Stimulated activated effector memory CD8-positive, alpha-beta T cell treated with anti-CD3 and anti-CD28 coated beads, Interleukin-12 subunit alpha, Interleukin-12 subunit beta, amount 100 ng/mL, for 72 hours (primary cell): ENCODE results near the gene CCT6A.
"Not testable (repeated sequence)": the region's sequence is repeated elsewhere in the genome, so short reads cannot be mapped to it uniquely, and the experiment has no call there.

Experiments
- ATAC-seq: fragments of 150-1000 bp; cut with Tn5 transposase; 2 replicates; pipeline ENCODE4 v1.10.0; 2021
- DNase-seq, 2 donors: peaks; one replicate each; pipeline ENCODE4 v3.0.0; 2021 to 2022; ENCODE audit warnings: low spot score in 2 of 2
- H3K27ac Mint-ChIP-seq: one replicate; pipeline ENCODE4 v1.8.0; 2022; ENCODE audit warnings: mild to moderate bottlenecking, mixed read lengths
- H3K36me3 Mint-ChIP-seq: one replicate; pipeline ENCODE4 v1.8.0; 2022; ENCODE audit warnings: mild to moderate bottlenecking, mixed read lengths
- H3K4me1 Mint-ChIP-seq: one replicate; pipeline ENCODE4 v1.8.0; 2022; ENCODE audit warnings: mixed read lengths
- H3K4me3 Mint-ChIP-seq: one replicate; pipeline ENCODE4 v1.8.0; 2022; ENCODE audit warnings: mild to moderate bottlenecking, mixed read lengths
- H3K9me3 Mint-ChIP-seq: one replicate; pipeline ENCODE4 v1.8.0; 2022; ENCODE audit warnings: mixed read lengths

The CCT6A gene

DNA sequence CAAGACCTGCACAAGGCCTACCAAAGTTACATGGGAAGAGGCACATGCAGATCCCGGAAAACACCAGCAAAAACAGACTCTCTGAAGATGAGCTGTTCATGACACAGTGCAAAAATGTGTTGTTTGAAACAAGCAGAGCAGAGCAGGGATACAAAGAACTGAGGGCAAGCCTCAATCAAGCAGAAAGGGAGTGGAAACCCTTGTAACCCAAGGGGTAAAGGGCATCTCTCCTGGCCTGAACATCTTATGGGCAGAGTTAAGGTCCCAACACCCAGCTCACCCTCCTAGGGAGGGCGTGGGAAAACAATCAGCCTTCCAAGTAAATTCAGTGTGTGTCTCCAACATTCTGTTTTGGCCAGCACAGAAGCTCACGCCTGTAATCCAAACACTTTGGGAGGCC is 10.8 kb upstream of the CCT6A start:
- Mint-ChIP-seq H3K4me1 (no peaks in the 10 kb centered on the region), H3K4me3 (no peak overlapping the region), H3K27ac (no peak overlapping the region), H3K9me3 (no peaks in the 10 kb centered on the region), H3K36me3 (peaks cover 18% of the 10 kb centered on the region)
- no peak for DNase-seq
- no peak for ATAC-seq

DNA sequence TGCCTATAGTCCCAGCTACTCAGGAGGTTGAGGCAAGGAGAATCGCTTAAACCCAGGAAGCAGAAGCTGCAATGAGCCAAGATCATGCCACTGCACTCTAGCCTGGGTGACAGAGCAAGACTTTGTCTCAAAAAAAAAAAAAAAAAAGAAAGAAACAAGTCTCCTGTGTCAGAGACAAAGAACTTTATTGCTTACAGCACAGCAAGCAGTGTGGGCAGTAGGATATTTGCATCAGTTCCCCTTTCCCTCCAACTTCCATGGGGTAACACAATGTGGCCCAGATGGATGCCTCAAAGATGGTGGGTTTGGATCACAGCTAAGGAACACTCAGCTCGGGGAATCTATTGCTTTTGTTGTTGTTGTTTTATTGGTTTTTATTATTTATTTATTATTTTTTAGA is 5.8 kb upstream of the CCT6A start:
- not testable (repeated sequence) for DNase-seq, H3K9me3 Mint-ChIP-seq, H3K4me1 Mint-ChIP-seq, ATAC-seq, H3K4me3 Mint-ChIP-seq, H3K27ac Mint-ChIP-seq
- H3K36me3 Mint-ChIP-seq: peaks cover 20% of the 10 kb centered on the region

GRCh38 chr7:56046721-56047445 is 4.7 kb upstream of the CCT6A start:
- ATAC-seq (no peak), DNase-seq (no peak)
- peaks cover 22% of the 10 kb centered on the region for H3K36me3 Mint-ChIP-seq
- H3K4me3 Mint-ChIP-seq: no peak overlapping the region
- H3K27ac Mint-ChIP-seq: no peak overlapping the region
- H3K4me1 Mint-ChIP-seq: no peaks in the 10 kb centered on the region
- H3K9me3 Mint-ChIP-seq: no peaks in the 10 kb centered on the region

GRCh38 chr7:56047446-56048116 is 4.0 kb upstream of the CCT6A start:
- not testable (repeated sequence) for ATAC-seq, DNase-seq, H3K4me1 Mint-ChIP-seq, H3K9me3 Mint-ChIP-seq, H3K4me3 Mint-ChIP-seq, H3K27ac Mint-ChIP-seq
- H3K36me3 Mint-ChIP-seq: peaks cover 21% of the 10 kb centered on the region

DNA sequence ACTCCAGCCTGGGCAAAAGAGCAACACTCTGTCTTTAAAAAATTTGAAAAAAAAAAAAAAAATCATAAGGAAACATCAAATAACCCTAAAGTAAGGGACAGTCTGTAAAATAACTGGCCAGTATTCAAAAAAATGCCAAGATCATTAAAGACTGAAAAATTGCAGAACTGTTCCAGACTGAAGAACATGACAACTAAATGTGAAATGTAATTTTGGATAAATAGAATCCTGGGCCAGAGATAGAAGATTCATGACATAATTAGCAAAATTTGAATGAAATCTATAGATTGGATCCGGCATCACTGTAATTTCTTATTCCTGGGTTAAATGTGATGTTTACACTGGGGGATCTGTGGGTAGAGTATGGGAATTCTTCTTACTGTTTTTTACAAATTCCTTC is 3.3 kb upstream of the CCT6A start:
- no peak for ATAC-seq
- Mint-ChIP-seq H3K4me1 (peaks cover 4% of the 10 kb centered on the region), H3K4me3 (no peak overlapping the region), H3K27ac (no peak overlapping the region), H3K36me3 (peaks cover 24% of the 10 kb centered on the region), H3K9me3 (no peaks in the 10 kb centered on the region)
- DNase-seq: no peak

DNA sequence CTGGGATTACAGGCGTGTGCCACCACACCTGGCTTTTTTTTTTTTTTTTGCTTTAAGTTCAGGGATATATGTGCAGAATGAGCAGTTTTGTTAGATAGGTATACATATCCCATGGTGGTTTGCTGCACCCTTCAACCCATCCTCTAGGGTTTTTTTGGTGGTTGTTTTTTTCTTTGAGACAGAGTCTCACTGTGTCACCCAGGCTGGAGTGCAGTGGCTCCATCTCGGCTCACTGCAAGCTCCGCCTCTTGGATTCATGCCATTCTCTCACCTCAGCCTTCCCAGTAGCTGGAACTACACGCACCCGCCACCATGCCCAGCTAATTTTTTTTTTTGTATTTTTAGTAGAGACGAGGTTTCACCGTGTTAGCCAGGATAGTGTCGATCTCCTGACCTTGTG is 2.8 kb upstream of the CCT6A start:
- not testable (repeated sequence) for H3K9me3 Mint-ChIP-seq, H3K27ac Mint-ChIP-seq, DNase-seq, H3K4me1 Mint-ChIP-seq, H3K4me3 Mint-ChIP-seq, ATAC-seq
- H3K36me3 Mint-ChIP-seq: peaks cover 29% of the 10 kb centered on the region

DNA sequence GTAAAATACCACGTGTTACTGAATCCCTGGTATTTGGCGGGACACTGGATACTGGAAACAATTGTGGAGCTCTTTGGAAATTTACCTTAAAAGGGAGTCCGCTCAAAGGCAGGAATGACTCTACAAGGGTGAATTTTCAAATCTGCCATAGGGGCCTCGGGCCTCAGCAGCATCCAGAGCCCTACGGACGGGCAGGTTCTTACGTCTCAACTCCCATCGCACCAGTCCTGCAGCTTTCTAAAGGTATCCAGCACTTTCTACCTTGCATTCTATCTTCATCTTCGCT is 569 bp upstream of the CCT6A start:
- H3K4me1 Mint-ChIP-seq: peaks cover 16% of the 10 kb centered on the region
- peaks cover 52% of the 10 kb centered on the region for H3K36me3 Mint-ChIP-seq
- H3K9me3 Mint-ChIP-seq: no peaks in the 10 kb centered on the region
- DNase-seq: no peak
- peak overlapping the region; percentile 88 for H3K27ac Mint-ChIP-seq
- no peak for ATAC-seq
- H3K4me3 Mint-ChIP-seq: peak overlapping the region; percentile 82

DNA sequence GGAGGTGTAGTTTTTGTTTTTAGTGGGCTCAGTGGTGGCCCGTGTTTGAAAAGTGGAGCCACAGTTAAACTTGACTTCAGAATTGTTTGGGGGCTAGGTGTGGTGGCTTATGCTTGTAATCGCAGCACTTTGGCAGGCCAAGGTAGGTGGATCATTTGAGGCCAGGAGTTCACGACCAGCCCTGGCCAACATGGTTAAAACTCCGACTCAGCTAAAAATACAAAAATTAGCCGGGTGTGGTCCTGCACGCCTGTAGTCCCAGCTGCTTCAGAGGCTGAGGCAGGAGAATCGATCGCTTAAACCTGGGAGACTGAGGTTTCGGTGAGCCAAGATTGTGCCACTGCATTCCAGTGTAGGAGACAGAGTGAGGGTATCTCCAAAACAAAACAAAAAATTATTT is 1.8 kb downstream of the CCT6A start:
- Mint-ChIP-seq H3K4me1 (peaks cover 16% of the 10 kb centered on the region), H3K9me3 (no peaks in the 10 kb centered on the region), H3K36me3 (peaks cover 75% of the 10 kb centered on the region), H3K4me3 (peak overlapping the region; percentile 82), H3K27ac (peak overlapping the region; percentile 88)
- DNase-seq (no peak), ATAC-seq (no peak)

DNA sequence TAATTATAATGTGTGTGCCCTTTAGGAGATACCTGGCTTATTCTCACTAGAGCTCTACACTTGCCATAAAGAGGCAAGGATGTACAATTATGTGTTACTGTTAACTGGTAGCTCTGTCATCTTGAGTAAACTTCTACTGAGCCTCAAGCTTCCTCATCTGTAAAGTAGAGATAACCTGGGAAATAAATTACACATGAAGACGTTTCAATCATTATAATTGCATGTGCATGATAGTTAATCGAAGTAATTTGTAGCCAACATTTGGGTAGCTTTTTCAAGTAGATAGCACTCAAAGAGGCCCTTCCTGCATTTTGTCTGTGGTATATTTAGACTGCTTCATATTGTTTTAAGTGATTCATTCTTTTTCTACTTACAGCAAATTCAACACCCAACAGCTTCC is 2.4 kb downstream of the CCT6A start:
- ATAC-seq: no peak
- Mint-ChIP-seq H3K4me1 (peaks cover 16% of the 10 kb centered on the region), H3K4me3 (peak overlapping the region; percentile 82), H3K9me3 (no peaks in the 10 kb centered on the region), H3K27ac (peak overlapping the region; percentile 88), H3K36me3 (peaks cover 82% of the 10 kb centered on the region)
- no peak for DNase-seq

DNA sequence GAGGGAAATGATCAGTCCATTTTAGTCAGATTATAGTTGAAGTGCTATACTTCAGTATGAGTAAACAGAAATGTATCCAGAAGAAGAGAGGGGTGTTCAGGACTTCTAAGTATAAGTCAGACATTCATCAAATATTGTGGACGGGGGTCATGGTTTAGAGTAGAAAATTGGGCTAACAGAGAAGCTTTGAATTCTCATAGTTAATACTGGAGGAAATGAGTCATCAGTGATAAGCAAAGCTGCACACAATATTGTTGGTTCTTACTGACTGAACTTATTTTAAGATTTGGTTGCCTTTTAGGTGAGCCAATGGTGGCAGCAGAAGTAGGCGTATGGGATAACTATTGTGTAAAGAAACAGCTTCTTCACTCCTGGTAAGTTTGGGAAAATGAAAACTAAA is 10.8 kb downstream of the CCT6A start:
- Mint-ChIP-seq H3K4me3 (peak overlapping the region; percentile 88), H3K36me3 (peaks cover 91% of the 10 kb centered on the region), H3K9me3 (no peaks in the 10 kb centered on the region), H3K4me1 (peaks cover 33% of the 10 kb centered on the region), H3K27ac (peak overlapping the region; percentile 94)
- ATAC-seq (peak; percentile 17), DNase-seq (no peak)

GRCh38 chr7:56063500-56063881 is 11.9 kb downstream of the CCT6A start:
- Mint-ChIP-seq H3K4me1 (peaks cover 33% of the 10 kb centered on the region), H3K36me3 (peaks cover 91% of the 10 kb centered on the region), H3K4me3 (peak overlapping the region; percentile 88), H3K9me3 (no peaks in the 10 kb centered on the region), H3K27ac (peak overlapping the region; percentile 94)
- ATAC-seq (no peak), DNase-seq (no peak)

- Mint-ChIP-seq H3K4me1 (peaks cover 33% of the 10 kb centered on the region), H3K36me3 (peaks cover 91% of the 10 kb centered on the region), H3K9me3 (no peaks in the 10 kb centered on the region), H3K4me3 (peak within 1 kb of the TSS; percentile 88), H3K27ac (peak within 1 kb of the TSS; percentile 94)
- peak; percentile 92 to 95 for DNase-seq
- peak; percentile 95 for ATAC-seq
Measured at GRCh38 chr7:56063882-56064625, 12.5 kb downstream of the CCT6A start, which contains the start of gene SUMF2. TSS of gene SUMF2 (plus strand) at chr7:56064286. CDS start at chr7:56064312, 26 bp downstream.

DNA sequence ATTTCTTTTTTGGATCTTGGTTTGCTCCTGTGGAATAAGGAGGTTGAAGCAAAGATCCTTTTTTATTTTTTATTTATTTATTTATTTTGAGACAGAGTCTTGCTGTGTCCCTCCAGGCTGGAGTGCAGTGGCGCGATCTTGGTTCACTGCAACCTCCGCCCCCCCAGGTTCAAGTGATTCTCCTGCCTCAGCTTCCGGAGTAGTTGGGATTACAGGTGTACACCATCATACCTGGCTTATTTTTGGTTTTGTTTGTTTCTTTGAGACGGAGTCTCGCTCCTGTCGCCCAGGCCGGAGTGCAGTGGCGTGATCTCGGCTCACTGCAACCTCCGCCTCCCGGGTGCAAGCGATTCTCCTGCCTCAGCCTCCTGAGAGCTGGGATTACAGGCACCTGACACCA is 14.8 kb downstream of the CCT6A start:
- peaks cover 33% of the 10 kb centered on the region for H3K4me1 Mint-ChIP-seq
- ATAC-seq: not testable (repeated sequence)

GRCh38 chr7:56074371-56074791 is 22.8 kb downstream of the CCT6A start:
- Mint-ChIP-seq H3K36me3 (peaks cover 90% of the 10 kb centered on the region), H3K9me3 (no peaks in the 10 kb centered on the region), H3K27ac (peak overlapping the region; percentile 9), H3K4me3 (no peak overlapping the region), H3K4me1 (peaks cover 12% of the 10 kb centered on the region)
- DNase-seq (peak; percentile 69 to 88), ATAC-seq (peak; percentile 87)

More for the DNA sequence above, 14.8 kb downstream of the CCT6A start:
- H3K4me3 Mint-ChIP-seq, DNase-seq, H3K9me3 Mint-ChIP-seq: not testable (repeated sequence)
- Mint-ChIP-seq H3K36me3 (peaks cover 91% of the 10 kb centered on the region), H3K27ac (peak overlapping the region; percentile 30)

- Mint-ChIP-seq H3K4me3 (no peak overlapping the region), H3K9me3 (no peaks in the 10 kb centered on the region), H3K4me1 (peaks cover 18% of the 10 kb centered on the region), H3K27ac (no peak overlapping the region), H3K36me3 (peaks cover 80% of the 10 kb centered on the region)
- ATAC-seq: no peak
- no peak for DNase-seq
Measured at GRCh38 chr7:56077681-56078080, 26.1 kb downstream of the CCT6A start.
